ENCODE data around the gene SCN9A.

GRCh38 chr2:166357068-166357949 is 18.4 kb downstream of the SCN9A start:
- TF ChIP-seq CTCF (IDR thresholded peaks at IDR 0.05): no peak
- no peak for TF ChIP-seq POLR2A (IDR thresholded peaks at IDR 0.05)

Measured in adrenal gland (tissue), 5 donors.